Activated naive CD4-positive, alpha-beta T cell treated with anti-CD3 and anti-CD28 coated beads, Interleukin-2, amount 10 ng/mL, durations not matched to agents 7 days and 5 days (primary cell): Measurements from ENCODE around the gene ZNF780B.

Source experiments
- CTCF ChIA-PET: fragments of 350-600 bp; sonication (Branson Sonifier 250); formaldehyde crosslinking; loops from one replicate; lab custom pipeline; 2021; ENCODE audit warnings: antibody characterized with exemption; lab: Charles Lee
- DNase-seq: peaks from one replicate; pipeline ENCODE4 v3.0.0-alpha.2; 2020
- H3K27ac Mint-ChIP-seq: one replicate; pipeline ENCODE4 v1.8.0; 2021; ENCODE audit warnings: mild to moderate bottlenecking, moderate library complexity, mixed read lengths
- H3K27me3 Mint-ChIP-seq: one replicate; pipeline ENCODE4 v1.8.0; 2021; ENCODE audit warnings: mild to moderate bottlenecking, mixed read lengths
- H3K36me3 Mint-ChIP-seq: one replicate; pipeline ENCODE4 v1.8.0; 2021; ENCODE audit warnings: mixed read lengths
- H3K4me1 Mint-ChIP-seq: one replicate; pipeline ENCODE4 v1.8.0; 2021; ENCODE audit warnings: mixed read lengths
- H3K4me3 Mint-ChIP-seq: one replicate; pipeline ENCODE4 v1.8.0; 2021; ENCODE audit warnings: mild to moderate bottlenecking, moderate library complexity, mixed read lengths
- H3K9me3 Mint-ChIP-seq: one replicate; pipeline ENCODE4 v1.8.0; 2021; ENCODE audit warnings: mixed read lengths

Gene ZNF780B

GRCh38 chr19:40009674-40010073, 46.4 kb downstream of the ZNF780B start:
- no peaks in the 10 kb centered on the region for H3K4me1 Mint-ChIP-seq
- no peak overlapping the region for H3K4me3 Mint-ChIP-seq
- peaks cover 31% of the 10 kb centered on the region for H3K9me3 Mint-ChIP-seq
- no peak for DNase-seq
- no peaks in the 10 kb centered on the region for H3K27me3 Mint-ChIP-seq
- peaks cover 78% of the 10 kb centered on the region for H3K36me3 Mint-ChIP-seq
- H3K27ac Mint-ChIP-seq = no peak overlapping the region
- CTCF ChIA-PET = no interaction called here

DNA sequence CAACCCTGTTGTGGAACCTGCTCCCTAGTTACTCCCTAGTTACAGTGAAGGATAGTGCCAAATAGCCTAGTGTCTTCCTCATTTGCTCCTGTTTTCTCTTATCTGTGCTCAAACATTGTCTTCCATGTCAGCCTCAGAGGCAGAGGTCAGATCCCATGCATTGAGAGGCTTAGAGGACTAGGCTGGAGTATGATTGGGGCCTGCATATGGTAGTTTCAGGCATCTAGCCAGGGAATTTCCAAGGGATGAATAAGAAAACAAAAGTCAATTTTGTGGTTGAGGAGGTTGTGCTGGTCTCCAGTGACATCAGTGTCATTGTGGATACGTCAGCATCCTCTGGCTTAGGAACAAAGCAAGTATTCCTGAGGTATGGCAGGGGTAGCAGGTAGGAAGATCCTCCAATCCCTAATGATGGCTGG, 49.7 kb downstream of the ZNF780B start:
- Mint-ChIP-seq H3K27ac (no peak overlapping the region), H3K36me3 (peaks cover 50% of the 10 kb centered on the region), H3K27me3 (no peaks in the 10 kb centered on the region), H3K4me3 (no peak overlapping the region), H3K4me1 (no peaks in the 10 kb centered on the region), H3K9me3 (peaks cover 7% of the 10 kb centered on the region)
- CTCF ChIA-PET = no interaction called here
- DNase-seq = no peak

DNA sequence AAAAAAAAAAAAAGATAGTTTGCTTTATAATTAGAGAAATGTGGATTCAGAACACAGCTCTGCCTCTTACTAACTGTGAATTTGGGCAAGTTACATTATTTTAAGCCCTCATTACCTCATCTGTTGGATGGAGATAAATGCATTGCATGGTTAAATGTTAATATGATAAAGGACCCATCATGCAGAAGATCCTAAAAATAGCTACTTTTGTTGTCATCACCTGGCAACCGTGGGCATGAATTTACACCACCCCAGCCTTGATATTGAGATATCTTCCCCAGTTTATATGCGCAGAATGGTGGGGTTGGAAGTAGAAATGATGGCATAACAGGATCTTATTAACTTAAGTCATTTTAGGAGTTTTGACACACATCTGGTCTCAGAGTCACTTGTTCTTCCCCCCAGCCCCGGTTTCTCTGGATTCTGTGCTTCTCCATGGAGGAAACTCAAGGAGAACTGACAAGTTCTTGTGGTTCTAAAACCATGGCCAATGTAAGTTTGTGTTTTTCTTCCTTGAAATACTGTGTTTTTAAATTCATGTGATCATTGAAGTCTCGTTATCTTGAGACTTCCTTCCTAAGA, 50.2 kb downstream of the ZNF780B start:
- DNase-seq = no peak
- CTCF ChIA-PET = interaction anchor here (0.6 kb wide), 1 partner anchor 160 kb away, joined by 3 read pairs; no protein-coding TSS in a partner anchor
- Mint-ChIP-seq H3K27me3 (no peaks in the 10 kb centered on the region), H3K36me3 (peaks cover 48% of the 10 kb centered on the region), H3K4me1 (no peaks in the 10 kb centered on the region), H3K4me3 (no peak overlapping the region), H3K9me3 (peaks cover 7% of the 10 kb centered on the region), H3K27ac (no peak overlapping the region)

GRCh38 chr19:39998501-39998900, 57.5 kb downstream of the ZNF780B start:
- H3K4me1 Mint-ChIP-seq = peaks cover 33% of the 10 kb centered on the region
- peaks cover 27% of the 10 kb centered on the region for H3K36me3 Mint-ChIP-seq
- peaks cover 11% of the 10 kb centered on the region for H3K9me3 Mint-ChIP-seq
- no peaks in the 10 kb centered on the region for H3K27me3 Mint-ChIP-seq
- CTCF ChIA-PET = no interaction called here
- H3K27ac Mint-ChIP-seq = no peak overlapping the region
- DNase-seq = no peak
- H3K4me3 Mint-ChIP-seq = peak overlapping the region; percentile 87

DNA sequence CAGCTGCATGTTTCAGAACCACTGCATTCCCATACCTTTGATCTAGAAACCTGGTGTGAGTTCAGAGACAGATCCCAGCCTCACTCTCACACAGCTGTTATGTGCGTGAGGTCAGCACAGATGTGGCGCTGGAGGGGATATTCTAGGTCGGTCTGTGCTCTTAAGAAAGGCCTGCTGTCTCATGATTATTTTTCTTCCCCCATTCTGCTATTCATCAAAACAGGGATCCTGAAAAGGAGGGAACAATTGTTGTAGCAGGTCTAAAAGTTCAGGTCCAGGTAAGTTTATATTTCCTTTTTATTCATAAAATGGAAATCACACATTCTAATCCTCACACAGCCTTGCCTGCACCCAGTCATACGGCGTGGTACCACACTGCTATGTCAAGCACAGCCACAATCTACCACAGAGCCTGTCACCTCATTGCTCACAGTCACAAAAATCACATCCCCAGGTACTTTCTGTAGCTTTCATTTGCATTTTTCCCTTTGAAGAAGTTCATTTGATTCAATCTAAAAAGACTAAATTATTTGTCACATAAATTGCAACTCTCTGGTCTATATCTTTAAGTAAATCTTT, 58.3 kb downstream of the ZNF780B start:
- Mint-ChIP-seq H3K4me3 (peak overlapping the region; percentile 87), H3K36me3 (peaks cover 34% of the 10 kb centered on the region), H3K4me1 (peaks cover 33% of the 10 kb centered on the region), H3K27me3 (no peaks in the 10 kb centered on the region), H3K9me3 (peaks cover 18% of the 10 kb centered on the region), H3K27ac (peak overlapping the region; percentile 91)
- CTCF ChIA-PET = interaction anchor here (1.9 kb wide), 1 partner anchor 27 kb away, joined by 10 read pairs; the partner anchor contains the start of gene PSMC4
- no peak for DNase-seq

DNA sequence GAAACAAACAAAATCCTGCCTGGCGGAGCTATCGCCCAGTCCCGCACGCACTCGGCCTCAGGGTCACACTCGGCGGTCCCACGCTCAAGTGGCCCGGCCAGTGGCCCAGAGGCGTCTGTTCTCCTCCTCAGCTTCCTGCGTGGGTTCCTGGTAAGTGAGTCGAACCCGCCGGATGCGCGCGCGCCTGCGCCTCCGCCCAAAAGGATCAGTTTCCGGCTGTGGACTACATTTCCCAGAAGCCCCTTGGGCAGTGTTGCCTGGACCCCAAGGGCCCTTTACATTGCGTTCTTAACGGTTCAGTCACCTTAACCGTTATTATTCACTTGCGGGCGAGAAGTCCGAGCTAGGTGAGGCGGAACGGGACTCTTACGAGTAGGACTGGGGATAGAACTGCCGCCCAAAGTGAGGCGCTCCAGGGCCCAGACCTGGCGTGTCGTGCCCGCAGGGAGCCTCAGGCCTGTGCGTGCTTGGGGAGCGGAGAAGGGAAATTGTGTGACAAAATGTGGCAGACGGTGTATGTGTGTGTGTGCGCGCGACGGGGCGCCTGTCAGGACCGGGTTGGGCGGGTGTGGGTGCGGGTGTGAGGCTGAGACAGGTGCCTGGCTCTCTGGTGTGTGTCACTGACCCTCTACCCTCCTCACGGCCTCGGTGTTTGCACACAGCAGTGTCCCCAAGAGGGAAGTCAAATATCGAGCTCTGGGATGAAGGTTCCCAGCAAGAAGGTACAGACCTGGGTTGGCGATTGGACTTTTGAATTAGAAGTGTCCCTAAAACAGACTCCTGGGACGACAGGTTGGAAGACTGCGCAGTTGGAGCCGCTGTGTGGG, 59.0 kb downstream of the ZNF780B start, which contains the start of gene ZNF546:
Gene ZNF546, plus strand, starts transcription at position 250 of the 827 bp plus-strand sequence. CDS start 1,267 bp downstream, outside the sequence.
- CTCF ChIA-PET = interaction anchor here (1.9 kb wide), 1 partner anchor 27 kb away, joined by 10 read pairs; the partner anchor contains the start of gene PSMC4
- Mint-ChIP-seq H3K36me3 (peaks cover 41% of the 10 kb centered on the region), H3K9me3 (peaks cover 21% of the 10 kb centered on the region), H3K27ac (peak within 1 kb of the TSS; percentile 91), H3K27me3 (no peaks in the 10 kb centered on the region), H3K4me1 (peaks cover 33% of the 10 kb centered on the region), H3K4me3 (peak within 1 kb of the TSS; percentile 87)
- DNase-seq = peak; percentile 95

- DNase-seq = peak; percentile 56
- CTCF ChIA-PET = interaction anchor here (1.9 kb wide), 1 partner anchor 26 kb away, joined by 10 read pairs; the partner anchor contains the start of gene PSMC4
- H3K9me3 Mint-ChIP-seq = peaks cover 21% of the 10 kb centered on the region
- H3K27ac Mint-ChIP-seq = peak overlapping the region; percentile 91
- H3K36me3 Mint-ChIP-seq = peaks cover 42% of the 10 kb centered on the region
- H3K4me3 Mint-ChIP-seq = peak overlapping the region; percentile 87
- no peaks in the 10 kb centered on the region for H3K27me3 Mint-ChIP-seq
- peaks cover 33% of the 10 kb centered on the region for H3K4me1 Mint-ChIP-seq
Observed at GRCh38 chr19:39996218-39996810, 59.7 kb downstream of the ZNF780B start.

GRCh38 chr19:39995794-39996193, 60.2 kb downstream of the ZNF780B start:
- Mint-ChIP-seq H3K27ac (no peak overlapping the region), H3K36me3 (peaks cover 43% of the 10 kb centered on the region), H3K4me3 (peak overlapping the region; percentile 87), H3K4me1 (peaks cover 33% of the 10 kb centered on the region), H3K9me3 (peaks cover 21% of the 10 kb centered on the region), H3K27me3 (no peaks in the 10 kb centered on the region)
- DNase-seq = no peak
- CTCF ChIA-PET = no interaction called here

DNA sequence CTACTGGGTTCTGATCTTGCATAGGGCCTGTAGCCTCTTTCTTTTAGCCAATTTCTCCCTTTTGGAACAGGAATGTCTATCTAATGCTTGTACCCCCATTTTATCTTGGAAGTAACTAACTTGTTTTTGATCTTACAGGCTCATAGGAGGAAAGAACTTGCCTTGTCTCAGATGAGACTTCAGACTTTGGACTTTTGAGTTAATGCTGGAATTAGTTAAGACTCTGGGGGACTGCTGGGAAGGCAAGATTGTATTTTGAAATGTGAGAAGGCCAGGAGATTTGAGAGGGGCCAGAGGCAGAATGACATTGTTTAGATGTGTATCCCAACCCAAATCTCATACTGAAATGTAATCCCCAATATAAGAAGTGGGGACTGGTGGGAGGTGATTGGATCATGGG, 61.7 kb downstream of the ZNF780B start:
- CTCF ChIA-PET = no interaction called here
- Mint-ChIP-seq H3K36me3 (peaks cover 44% of the 10 kb centered on the region), H3K4me3 (no peak overlapping the region), H3K9me3 (peaks cover 21% of the 10 kb centered on the region), H3K27me3 (no peaks in the 10 kb centered on the region), H3K4me1 (peaks cover 33% of the 10 kb centered on the region), H3K27ac (no peak overlapping the region)
- DNase-seq = no peak

GRCh38 chr19:39993605-39994004, 62.4 kb downstream of the ZNF780B start:
- H3K9me3 Mint-ChIP-seq = peaks cover 21% of the 10 kb centered on the region
- no peak overlapping the region for H3K4me3 Mint-ChIP-seq
- H3K27me3 Mint-ChIP-seq = no peaks in the 10 kb centered on the region
- H3K4me1 Mint-ChIP-seq = peaks cover 33% of the 10 kb centered on the region
- CTCF ChIA-PET = no interaction called here
- no peak for DNase-seq
- H3K36me3 Mint-ChIP-seq = peaks cover 45% of the 10 kb centered on the region
- H3K27ac Mint-ChIP-seq = no peak overlapping the region

DNA sequence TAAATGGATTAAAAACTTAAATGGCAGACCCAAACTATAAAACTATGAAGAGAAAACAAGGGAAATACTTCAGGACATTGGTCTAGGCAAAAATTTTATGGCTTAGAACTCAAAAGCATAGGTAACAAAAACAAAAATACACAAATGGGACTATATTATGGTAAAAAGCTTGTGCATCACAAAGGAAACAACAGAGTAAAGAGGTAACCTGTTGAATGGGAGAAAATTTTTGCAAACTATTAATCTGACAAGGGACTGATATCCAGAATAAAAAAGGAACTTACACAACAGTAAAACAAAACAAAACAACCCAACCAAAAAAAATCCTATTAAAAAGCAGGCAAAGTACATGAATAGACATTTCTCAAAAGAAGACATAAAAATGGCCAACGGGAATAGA, 68.4 kb downstream of the ZNF780B start:
- Mint-ChIP-seq H3K4me3 (no peak overlapping the region), H3K27me3 (no peaks in the 10 kb centered on the region), H3K27ac (no peak overlapping the region), H3K4me1 (peaks cover 2% of the 10 kb centered on the region), H3K9me3 (peaks cover 38% of the 10 kb centered on the region), H3K36me3 (peaks cover 52% of the 10 kb centered on the region)
- CTCF ChIA-PET = no interaction called here
- DNase-seq = no peak

- H3K9me3 Mint-ChIP-seq = peaks cover 37% of the 10 kb centered on the region
- no peaks in the 10 kb centered on the region for H3K27me3 Mint-ChIP-seq
- no peak for DNase-seq
- H3K36me3 Mint-ChIP-seq = peaks cover 50% of the 10 kb centered on the region
- no peak overlapping the region for H3K27ac Mint-ChIP-seq
- no peak overlapping the region for H3K4me3 Mint-ChIP-seq
- peaks cover 2% of the 10 kb centered on the region for H3K4me1 Mint-ChIP-seq
- CTCF ChIA-PET = no interaction called here
Observed at GRCh38 chr19:39987167-39987566, 68.9 kb downstream of the ZNF780B start.

DNA sequence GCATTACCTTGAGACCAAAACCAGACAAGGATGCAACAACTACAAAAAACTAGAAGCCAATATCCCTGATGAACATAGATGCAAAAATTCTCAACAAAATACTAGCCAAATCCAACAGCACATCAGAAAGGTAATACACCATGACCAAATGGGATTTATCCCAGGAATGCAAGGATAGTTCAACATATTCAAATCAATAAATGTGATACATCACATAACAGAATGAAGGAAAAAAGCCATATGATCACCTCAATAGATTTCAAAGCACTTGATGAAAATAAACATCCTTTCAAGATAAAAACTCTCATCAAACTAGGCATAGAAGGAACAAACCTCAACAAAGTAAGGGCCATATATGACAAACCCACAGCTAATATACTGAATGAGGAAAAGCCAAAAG, 69.4 kb downstream of the ZNF780B start:
- Mint-ChIP-seq H3K27ac (no peak overlapping the region), H3K4me1 (peaks cover 2% of the 10 kb centered on the region), H3K4me3 (no peak overlapping the region), H3K36me3 (peaks cover 48% of the 10 kb centered on the region), H3K9me3 (peaks cover 36% of the 10 kb centered on the region), H3K27me3 (no peaks in the 10 kb centered on the region)
- CTCF ChIA-PET = interaction anchor here (0.6 kb wide), 1 partner anchor 148 kb away, joined by 3 read pairs; no protein-coding TSS in a partner anchor
- DNase-seq = no peak
